ENCODE data around the gene GANC.

Gene GANC

DNA sequence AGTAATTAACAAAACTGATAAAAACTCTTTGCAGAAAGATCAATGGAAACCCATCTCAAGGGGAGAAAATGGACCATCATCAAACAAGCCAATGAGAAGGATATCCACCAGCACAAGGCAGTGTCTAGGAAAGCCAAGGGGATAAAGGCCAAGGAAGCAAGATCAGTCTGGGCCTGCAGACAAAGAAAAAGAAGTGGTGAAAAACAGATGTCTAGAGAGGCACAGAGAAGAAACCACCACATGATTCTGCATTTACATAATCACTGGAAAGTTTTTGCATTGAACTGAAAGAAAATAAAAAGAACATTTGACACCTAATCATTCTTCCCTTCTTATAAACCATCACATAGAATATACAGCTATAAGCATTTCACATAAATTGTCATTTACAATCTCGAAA is 41.9 kb upstream of the GANC start:
- WGBS (ENCODE audit: extremely low coverage, insufficient coverage, insufficient read length): no CpG with 5 or more reads among the region's 1 CpG
- H2BK120ac ChIP-seq (ENCODE audit: insufficient read depth, low read length, poor library complexity): no peak overlapping the region

DNA sequence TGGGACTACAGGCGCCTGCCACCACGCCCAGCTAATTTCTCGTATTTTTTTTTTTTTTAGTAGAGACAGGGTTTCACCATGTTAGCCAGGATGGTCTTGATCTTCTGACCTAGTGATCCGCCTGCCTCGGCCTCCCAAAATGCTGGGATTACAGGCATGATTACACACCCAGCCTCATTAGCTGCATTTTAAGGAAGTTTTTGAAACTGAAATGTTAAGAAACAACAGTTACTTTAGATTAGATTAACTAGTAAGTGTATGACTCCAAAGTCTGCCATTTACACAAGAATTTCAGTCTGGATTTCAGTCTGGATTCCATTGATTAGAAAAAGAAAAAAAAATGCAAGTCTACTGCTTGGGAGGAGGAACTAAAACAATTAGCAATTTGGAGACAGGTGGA is 40.4 kb upstream of the GANC start:
- H3K79me1 ChIP-seq (ENCODE audit: low read length): no peaks in the 10 kb centered on the region
- H3K27ac ChIP-seq (ENCODE audit: low read depth, low read length): no peak overlapping the region
- H3K4me1 ChIP-seq (ENCODE audit: control insufficient read depth in 1 of 2, insufficient read depth in 2 of 2, low read length in 2 of 2): no peaks in the 10 kb centered on the region
- H3K4me2 ChIP-seq (ENCODE audit: low read length): no peak overlapping the region
- H4K8ac ChIP-seq (ENCODE audit: low read depth, low read length): no peak overlapping the region
- H4K12ac ChIP-seq (ENCODE audit: low read depth, low read length): no peak overlapping the region
- H3K9ac ChIP-seq (ENCODE audit: low read length): no peak overlapping the region
- no peaks in the 10 kb centered on the region for H3K9me3 ChIP-seq (ENCODE audit: insufficient read depth, low read depth, low read length)
- H3K4ac ChIP-seq (ENCODE audit: low read depth, low read length): no peak overlapping the region
- no peak overlapping the region for H2BK120ac ChIP-seq (ENCODE audit: insufficient read depth, low read length, poor library complexity)
- H3K4me3 ChIP-seq (ENCODE audit: low read depth, low read length): no peak overlapping the region
- H3K14ac ChIP-seq (ENCODE audit: low read length): no peak overlapping the region
- no peaks in the 10 kb centered on the region for H3K27me3 ChIP-seq (ENCODE audit: insufficient read depth, low read length)
- H3K23ac ChIP-seq (ENCODE audit: low read length): no peak overlapping the region
- DNase-seq: peak; percentile 51 to 88
- no peak overlapping the region for H4K91ac ChIP-seq (ENCODE audit: low read depth, low read length)
- no peak overlapping the region for H2AFZ ChIP-seq (ENCODE audit: insufficient read depth, low read length, poor library complexity)
- H2BK12ac ChIP-seq (ENCODE audit: low read length): no peak overlapping the region
- no peak overlapping the region for H3K18ac ChIP-seq (ENCODE audit: low read length)
- peaks cover 12 to 17% of the 10 kb centered on the region in 2 experiments for H3K36me3 ChIP-seq (ENCODE audit: control insufficient read depth in 1 of 2, insufficient read depth in 2 of 2, low read length in 2 of 2)
- no peak overlapping the region for H2BK5ac ChIP-seq (ENCODE audit: low read depth, low read length, poor library complexity)
- no peaks in the 10 kb centered on the region for H3K79me2 ChIP-seq (ENCODE audit: control insufficient read depth, insufficient read depth, low read length, poor library complexity)
- WGBS (ENCODE audit: extremely low coverage, insufficient coverage, insufficient read length): no CpG with 5 or more reads among the region's 5 CpGs
- H2AK5ac ChIP-seq (ENCODE audit: low read length): no peak overlapping the region

More for the DNA sequence above, 41.9 kb upstream of the GANC start:
- H3K4me2 ChIP-seq (ENCODE audit: low read length): no peak overlapping the region
- no peak overlapping the region for H2AK5ac ChIP-seq (ENCODE audit: low read length)
- DNase-seq: no peak
- H2BK5ac ChIP-seq (ENCODE audit: low read depth, low read length, poor library complexity): no peak overlapping the region
- no peak overlapping the region for H3K9ac ChIP-seq (ENCODE audit: low read length)
- no peaks in the 10 kb centered on the region for H3K27me3 ChIP-seq (ENCODE audit: insufficient read depth, low read length)
- no peak overlapping the region for H4K8ac ChIP-seq (ENCODE audit: low read depth, low read length)
- no peak overlapping the region for H4K12ac ChIP-seq (ENCODE audit: low read depth, low read length)
- H3K4me3 ChIP-seq (ENCODE audit: low read depth, low read length): no peak overlapping the region
- H3K79me1 ChIP-seq (ENCODE audit: low read length): no peaks in the 10 kb centered on the region
- peaks cover 14 to 17% of the 10 kb centered on the region in 2 experiments for H3K36me3 ChIP-seq (ENCODE audit: control insufficient read depth in 1 of 2, insufficient read depth in 2 of 2, low read length in 2 of 2)
- no peaks in the 10 kb centered on the region for H3K79me2 ChIP-seq (ENCODE audit: control insufficient read depth, insufficient read depth, low read length, poor library complexity)
- H2BK12ac ChIP-seq (ENCODE audit: low read length): no peak overlapping the region
- H3K27ac ChIP-seq (ENCODE audit: low read depth, low read length): no peak overlapping the region
- no peak overlapping the region for H3K23ac ChIP-seq (ENCODE audit: low read length)
- no peak overlapping the region for H4K91ac ChIP-seq (ENCODE audit: low read depth, low read length)
- no peaks in the 10 kb centered on the region for H3K9me3 ChIP-seq (ENCODE audit: insufficient read depth, low read depth, low read length)
- no peak overlapping the region for H3K14ac ChIP-seq (ENCODE audit: low read length)
- no peak overlapping the region for H2AFZ ChIP-seq (ENCODE audit: insufficient read depth, low read length, poor library complexity)
- no peak overlapping the region for H3K18ac ChIP-seq (ENCODE audit: low read length)
- H3K4me1 ChIP-seq (ENCODE audit: control insufficient read depth in 1 of 2, insufficient read depth in 2 of 2, low read length in 2 of 2): no peaks in the 10 kb centered on the region
- no peak overlapping the region for H3K4ac ChIP-seq (ENCODE audit: low read depth, low read length)

DNA sequence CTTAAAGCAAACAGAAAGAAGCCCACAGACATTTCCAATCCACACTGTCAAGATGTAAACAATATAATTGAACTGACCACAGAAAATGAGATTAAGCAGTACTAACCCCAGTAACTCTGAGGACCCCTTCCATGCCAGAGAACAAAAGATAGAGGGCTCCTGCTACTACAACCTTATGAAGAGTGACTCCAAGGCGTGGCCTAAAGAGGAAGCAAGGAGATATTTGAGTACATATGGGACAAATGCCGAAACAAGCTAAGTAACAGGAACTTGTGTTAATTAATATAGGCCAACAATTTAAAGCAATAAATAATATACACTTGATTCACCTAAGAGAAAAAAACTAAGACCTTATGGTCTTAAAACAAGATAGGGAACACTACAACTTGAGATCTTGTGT is 39.9 kb upstream of the GANC start:
- H3K4me3 ChIP-seq (ENCODE audit: low read depth, low read length): no peak overlapping the region
- no peak overlapping the region for H4K12ac ChIP-seq (ENCODE audit: low read depth, low read length)
- H3K23ac ChIP-seq (ENCODE audit: low read length): no peak overlapping the region
- H3K9me3 ChIP-seq (ENCODE audit: insufficient read depth, low read depth, low read length): no peaks in the 10 kb centered on the region
- H2BK12ac ChIP-seq (ENCODE audit: low read length): no peak overlapping the region
- H3K4me2 ChIP-seq (ENCODE audit: low read length): no peak overlapping the region
- H3K36me3 ChIP-seq (ENCODE audit: control insufficient read depth in 1 of 2, insufficient read depth in 2 of 2, low read length in 2 of 2): peaks cover 12 to 18% of the 10 kb centered on the region in 2 experiments
- H3K14ac ChIP-seq (ENCODE audit: low read length): no peak overlapping the region
- no peak overlapping the region for H2BK120ac ChIP-seq (ENCODE audit: insufficient read depth, low read length, poor library complexity)
- H2AK5ac ChIP-seq (ENCODE audit: low read length): no peak overlapping the region
- DNase-seq: no peak
- WGBS (ENCODE audit: extremely low coverage, insufficient coverage, insufficient read length): no CpG with 5 or more reads among the region's 2 CpGs
- H3K79me2 ChIP-seq (ENCODE audit: control insufficient read depth, insufficient read depth, low read length, poor library complexity): no peaks in the 10 kb centered on the region
- no peak overlapping the region for H3K4ac ChIP-seq (ENCODE audit: low read depth, low read length)
- H3K18ac ChIP-seq (ENCODE audit: low read length): no peak overlapping the region
- no peaks in the 10 kb centered on the region for H3K4me1 ChIP-seq (ENCODE audit: control insufficient read depth in 1 of 2, insufficient read depth in 2 of 2, low read length in 2 of 2)
- H3K9ac ChIP-seq (ENCODE audit: low read length): no peak overlapping the region
- H3K27ac ChIP-seq (ENCODE audit: low read depth, low read length): no peak overlapping the region
- no peak overlapping the region for H2AFZ ChIP-seq (ENCODE audit: insufficient read depth, low read length, poor library complexity)
- no peaks in the 10 kb centered on the region for H3K79me1 ChIP-seq (ENCODE audit: low read length)
- H3K27me3 ChIP-seq (ENCODE audit: insufficient read depth, low read length): no peaks in the 10 kb centered on the region
- no peak overlapping the region for H4K8ac ChIP-seq (ENCODE audit: low read depth, low read length)
- H2BK5ac ChIP-seq (ENCODE audit: low read depth, low read length, poor library complexity): no peak overlapping the region
- H4K91ac ChIP-seq (ENCODE audit: low read depth, low read length): no peak overlapping the region

DNA sequence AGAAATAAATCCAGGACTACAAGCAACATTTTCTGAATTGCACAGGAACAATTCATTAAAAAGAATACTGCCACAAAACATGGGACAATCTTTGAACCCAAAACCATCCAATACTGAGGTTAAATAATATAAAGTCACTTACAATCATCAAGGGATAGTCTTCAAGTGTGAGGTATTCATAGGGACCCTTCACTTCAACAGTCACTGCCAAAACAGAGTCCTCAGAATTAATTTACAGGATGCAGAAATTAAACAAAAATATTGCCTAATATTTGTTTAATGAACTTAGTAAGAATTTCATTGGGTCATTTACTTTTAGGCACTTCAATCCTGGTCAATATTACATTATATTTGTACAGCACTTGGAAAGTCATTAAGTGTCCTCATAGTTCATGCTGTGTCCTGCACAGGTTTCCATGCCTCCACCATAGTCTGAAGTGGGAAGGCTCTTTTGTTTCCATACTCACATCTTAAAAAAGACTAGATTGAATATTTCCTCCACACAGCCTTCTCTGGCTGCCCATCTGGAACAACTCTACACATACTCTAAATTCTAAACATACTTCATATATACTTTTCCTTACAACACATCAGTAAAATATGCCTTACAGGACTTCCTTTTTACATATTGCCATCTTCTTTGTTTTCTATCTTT is 33.3 kb upstream of the GANC start:
- Histone ChIP-seq H3K4me3 (ENCODE audit: low read depth, low read length) (no peak overlapping the region), H2BK12ac (ENCODE audit: low read length) (no peak overlapping the region), H3K27me3 (ENCODE audit: insufficient read depth, low read length) (no peaks in the 10 kb centered on the region), H3K18ac (ENCODE audit: low read length) (no peak overlapping the region), H3K27ac (ENCODE audit: low read depth, low read length) (no peak overlapping the region), H3K23ac (ENCODE audit: low read length) (no peak overlapping the region), H2AK5ac (ENCODE audit: low read length) (no peak overlapping the region), H2AFZ (ENCODE audit: insufficient read depth, low read length, poor library complexity) (no peak overlapping the region), H4K12ac (ENCODE audit: low read depth, low read length) (no peak overlapping the region), H4K91ac (ENCODE audit: low read depth, low read length) (no peak overlapping the region), H3K79me1 (ENCODE audit: low read length) (no peaks in the 10 kb centered on the region), H4K8ac (ENCODE audit: low read depth, low read length) (no peak overlapping the region), H3K14ac (ENCODE audit: low read length) (no peak overlapping the region), H3K36me3 (ENCODE audit: control insufficient read depth in 1 of 2, insufficient read depth in 2 of 2, low read length in 2 of 2) (peaks cover 2 to 12% of the 10 kb centered on the region in 2 experiments), H3K4me1 (ENCODE audit: control insufficient read depth in 1 of 2, insufficient read depth in 2 of 2, low read length in 2 of 2) (no peaks in the 10 kb centered on the region), H2BK120ac (ENCODE audit: insufficient read depth, low read length, poor library complexity) (no peak overlapping the region), H3K79me2 (ENCODE audit: control insufficient read depth, insufficient read depth, low read length, poor library complexity) (no peaks in the 10 kb centered on the region), H3K4ac (ENCODE audit: low read depth, low read length) (no peak overlapping the region), H3K4me2 (ENCODE audit: low read length) (no peak overlapping the region), H3K9ac (ENCODE audit: low read length) (no peak overlapping the region), H2BK5ac (ENCODE audit: low read depth, low read length, poor library complexity) (no peak overlapping the region), H3K9me3 (ENCODE audit: insufficient read depth, low read depth, low read length) (no peaks in the 10 kb centered on the region)
- DNase-seq: peak in 1 of 2 donors; percentile 36

Data from trophoblast cell (in vitro differentiated cells and primary cell).